Activated T-helper 1 cell treated with anti-CD3 and anti-CD28 coated beads, Interleukin-2, amount 50 U/mL, for 16 hours (primary cell): Measurements from ENCODE around the gene PSMD14.
"Not testable (repeated sequence)": the region's sequence is repeated elsewhere in the genome, so short reads cannot be mapped to it uniquely, and the experiment has no call there.

Experiments
- DNase-seq, 2 donors: peaks; one replicate each; pipeline ENCODE4 v3.0.0-alpha.2; 2020; ENCODE audit warnings: low read depth in 1 of 2, low spot score in 1 of 2

The PSMD14 gene

GRCh38 chr2:161335626-161336025, 27.4 kb downstream of the PSMD14 start:
- DNase-seq = no peak

GRCh38 chr2:161337247-161337646, 29.0 kb downstream of the PSMD14 start:
- DNase-seq = no peak

GRCh38 chr2:161339532-161339931, 31.3 kb downstream of the PSMD14 start:
- not testable (repeated sequence) for DNase-seq

- DNase-seq = not testable (repeated sequence)
These were observed 32.7 kb downstream of the PSMD14 start for GRCh38 chr2:161340930-161341413.

DNA sequence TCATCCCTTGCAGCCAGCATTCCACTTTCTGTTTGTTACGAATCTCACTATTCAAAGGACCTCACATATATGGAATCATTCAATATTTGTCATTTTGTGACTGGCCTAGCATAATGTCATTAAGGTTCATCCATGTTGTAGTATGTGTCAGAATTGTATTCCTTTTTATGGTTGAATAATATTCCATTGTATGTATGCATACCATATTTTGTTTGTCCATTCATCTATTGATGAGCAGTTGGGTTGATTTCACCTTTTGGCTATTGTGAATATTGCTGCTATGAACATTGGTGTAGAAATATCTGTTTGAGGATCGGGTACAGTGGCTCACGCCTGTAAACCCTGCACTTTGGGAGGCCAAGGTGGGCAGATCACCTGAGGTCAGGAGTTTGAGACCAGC, 35.0 kb downstream of the PSMD14 start:
- DNase-seq = no peak

- DNase-seq = no peak
These were observed 36.5 kb downstream of the PSMD14 start for GRCh38 chr2:161344692-161345091.

- DNase-seq = no peak
These were observed 43.5 kb downstream of the PSMD14 start for GRCh38 chr2:161351678-161352077.

DNA sequence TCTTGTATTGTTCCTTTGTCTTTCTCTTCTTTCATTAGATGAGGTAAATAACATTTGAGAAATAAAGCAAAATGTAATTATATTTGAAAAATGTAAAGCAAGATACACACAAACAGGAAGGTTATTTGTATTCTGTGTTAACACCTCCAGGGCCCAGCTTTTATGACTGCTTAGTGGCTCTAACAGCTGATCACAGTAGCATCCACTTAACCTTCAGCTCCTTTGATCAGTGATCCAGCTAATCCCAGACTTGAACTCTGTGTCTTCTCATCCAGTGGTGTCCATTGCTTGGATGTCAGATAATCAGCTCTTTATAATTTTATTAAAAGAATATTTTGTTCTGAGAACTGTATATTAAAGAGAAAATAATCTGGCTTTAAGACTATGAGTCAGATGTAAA, 44.5 kb downstream of the PSMD14 start:
- DNase-seq = no peak

GRCh38 chr2:161353543-161353942, 45.3 kb downstream of the PSMD14 start:
- DNase-seq = no peak

GRCh38 chr2:161354106-161354505, 45.9 kb downstream of the PSMD14 start:
- DNase-seq = no peak

GRCh38 chr2:161355106-161355505, 46.9 kb downstream of the PSMD14 start:
- DNase-seq = no peak

GRCh38 chr2:161355983-161356382, 47.8 kb downstream of the PSMD14 start:
- DNase-seq = no peak

DNA sequence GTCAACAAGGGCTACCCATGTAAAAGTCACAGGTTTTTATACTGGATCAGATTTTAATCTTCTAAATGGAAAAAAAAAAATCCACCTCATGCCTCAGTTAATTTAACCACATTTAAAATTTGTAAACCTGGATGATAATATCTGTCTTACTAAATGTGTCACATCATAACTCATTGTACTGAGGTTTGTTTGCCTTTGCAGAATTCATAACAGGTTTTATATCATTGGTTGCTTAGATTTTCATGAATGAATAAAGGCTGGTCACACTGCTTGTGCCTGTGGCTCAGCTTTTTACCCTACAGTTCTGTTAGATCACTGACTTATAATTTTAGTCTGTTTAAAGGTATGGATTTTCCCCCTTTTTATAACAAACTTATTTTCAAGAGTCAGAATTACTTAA, 48.9 kb downstream of the PSMD14 start:
- DNase-seq = no peak

- DNase-seq = no peak
These were observed 50.6 kb downstream of the PSMD14 start for GRCh38 chr2:161358838-161359237.

DNA sequence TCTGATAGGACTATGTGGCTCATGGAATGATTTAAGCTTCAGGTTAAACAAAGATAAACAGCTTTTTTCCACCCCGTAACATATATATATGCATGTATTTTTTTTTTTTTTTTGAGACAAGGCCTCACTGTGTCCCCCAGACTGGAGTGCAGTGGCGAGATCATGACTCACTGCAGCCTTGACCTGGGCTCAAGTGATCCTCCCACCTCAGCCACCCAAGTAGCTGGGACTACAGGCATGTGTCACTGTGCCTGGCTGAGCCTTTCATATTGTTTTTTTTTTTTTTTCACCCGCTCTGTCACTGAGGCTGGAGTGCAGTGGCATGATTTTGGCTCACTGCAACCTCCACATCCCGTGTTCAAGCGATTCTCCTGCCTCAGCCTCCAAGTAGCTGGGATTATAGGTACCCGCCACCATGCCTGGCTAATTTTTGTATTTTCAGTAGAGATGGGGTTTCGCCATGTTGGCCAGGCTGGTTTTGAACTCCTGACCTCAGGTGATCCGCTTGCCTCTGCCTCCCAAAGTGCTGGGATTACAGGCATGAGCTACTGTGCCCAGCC, 52.0 kb downstream of the PSMD14 start:
- DNase-seq = not testable (repeated sequence)

DNA sequence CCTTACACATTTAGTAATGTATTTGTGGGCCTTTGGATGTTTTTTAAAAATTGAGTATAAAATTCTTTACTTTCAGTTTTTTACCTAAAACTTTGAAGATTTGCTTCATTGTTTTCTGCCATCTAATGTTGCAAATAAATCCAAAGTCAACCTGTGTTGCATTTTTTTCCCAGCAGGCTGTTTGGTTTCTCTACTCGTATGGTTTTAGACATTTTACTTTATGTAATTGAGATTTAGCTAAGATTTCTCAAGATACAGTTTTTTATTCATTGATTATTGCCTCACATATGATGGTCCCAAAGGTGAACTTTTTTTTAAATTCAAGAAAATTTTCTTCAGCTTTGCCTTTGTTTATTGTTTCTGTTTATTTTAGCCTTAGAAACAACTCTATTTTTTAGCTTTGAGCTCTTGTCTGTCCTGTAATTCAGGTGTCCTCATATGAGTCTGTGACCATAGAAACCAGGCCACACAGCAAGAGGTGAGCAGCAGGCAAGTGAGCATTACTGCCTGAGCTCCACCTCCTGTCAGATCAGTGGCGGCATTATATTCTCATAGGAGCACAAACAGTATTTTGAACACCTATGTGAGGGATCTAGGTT, 54.4 kb downstream of the PSMD14 start:
- no peak for DNase-seq

DNA sequence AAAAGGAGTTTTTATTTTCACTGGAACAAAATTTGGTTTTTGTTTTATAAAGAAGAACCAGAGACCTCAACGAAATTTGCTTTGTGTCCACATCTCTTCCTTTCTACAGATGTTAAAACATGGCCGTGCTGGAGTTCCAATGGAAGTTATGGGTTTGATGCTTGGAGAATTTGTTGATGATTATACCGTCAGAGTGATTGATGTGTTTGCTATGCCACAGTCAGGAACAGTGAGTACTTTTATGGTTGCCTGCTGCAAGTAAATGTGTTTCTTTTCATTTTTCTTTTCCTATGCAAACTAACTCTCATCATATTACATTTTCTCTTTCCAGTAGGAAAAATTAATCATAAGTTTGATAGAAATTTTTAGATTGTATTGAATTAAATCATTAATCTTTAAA, 59.5 kb downstream of the PSMD14 start:
- no peak for DNase-seq

DNA sequence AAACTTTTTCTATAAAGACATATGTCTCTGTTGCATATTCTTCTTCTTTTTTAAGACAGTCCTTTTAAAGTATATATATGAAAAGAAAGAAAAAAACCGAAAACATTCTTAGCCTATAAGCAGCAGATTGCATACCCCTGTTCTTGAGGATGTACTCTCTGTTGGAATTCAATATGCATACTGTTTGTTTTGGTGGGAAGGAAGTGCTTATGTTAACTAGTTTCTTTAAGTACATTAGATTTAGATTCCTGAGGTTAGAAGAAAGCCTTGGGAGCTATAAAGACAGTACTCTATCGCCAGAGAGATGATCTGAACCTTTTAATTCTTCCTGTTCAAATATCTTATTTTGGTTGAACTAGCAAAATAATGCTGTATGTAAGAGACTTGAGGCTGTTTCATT, 61.1 kb downstream of the PSMD14 start:
- DNase-seq = no peak

- DNase-seq = no peak
These were observed 62.8 kb downstream of the PSMD14 start for GRCh38 chr2:161370981-161371380.

DNA sequence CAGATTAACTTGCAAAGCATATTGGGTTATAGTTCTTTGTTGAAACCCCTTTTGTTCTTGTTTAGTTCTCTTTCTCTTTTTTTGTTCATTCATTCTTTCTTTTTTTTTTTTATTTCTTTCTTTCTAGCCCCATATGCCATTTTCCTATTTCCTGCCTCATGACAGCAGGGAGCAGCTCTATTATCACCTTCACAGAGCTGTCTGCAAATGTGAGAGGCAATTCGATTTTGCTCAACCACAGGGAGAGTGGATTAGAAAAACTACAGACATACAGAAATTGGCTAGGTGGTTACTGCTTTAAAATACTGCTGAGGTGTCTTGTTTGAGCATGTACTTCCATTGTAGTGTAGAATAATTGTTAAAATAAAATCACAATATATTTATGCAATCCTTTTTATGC, 63.6 kb downstream of the PSMD14 start:
- no peak for DNase-seq

DNA sequence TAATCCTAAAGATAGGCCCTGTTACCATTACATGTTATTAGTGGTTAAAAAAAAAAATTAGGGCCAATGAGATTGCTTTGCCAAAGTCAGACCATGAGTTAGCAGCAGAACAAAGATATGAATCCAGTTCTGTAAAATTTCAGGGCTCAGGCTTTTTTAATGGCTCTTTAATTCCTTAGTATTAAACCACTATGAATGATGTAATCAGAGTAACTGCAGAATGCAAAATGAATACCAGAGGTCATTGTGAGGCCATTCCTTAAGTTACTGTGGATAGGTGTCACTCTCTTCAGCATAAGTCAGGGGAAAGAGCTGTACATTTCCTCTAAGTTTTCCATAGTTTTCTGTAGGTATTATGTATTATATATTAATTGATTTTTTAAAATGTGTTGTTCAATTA, 65.7 kb downstream of the PSMD14 start:
- no peak for DNase-seq

DNA sequence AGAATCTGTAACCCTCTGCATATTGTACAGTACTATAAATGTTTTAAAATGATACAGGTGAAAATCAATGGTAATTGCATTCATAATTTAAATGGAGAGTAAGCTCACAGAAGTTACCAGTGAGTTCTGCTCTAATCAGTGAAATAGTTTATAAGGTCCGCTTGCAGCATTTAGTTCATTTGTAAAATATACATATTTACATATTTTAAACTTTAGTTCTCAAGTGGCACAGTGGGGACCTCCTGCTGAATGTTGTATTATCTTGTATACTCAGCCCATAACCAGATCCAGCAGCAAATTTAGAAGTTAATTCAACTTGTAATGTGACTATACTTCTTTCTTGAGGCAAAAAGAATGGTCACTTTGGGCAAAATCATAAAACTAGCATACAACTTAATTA, 66.2 kb downstream of the PSMD14 start:
- no peak for DNase-seq

DNA sequence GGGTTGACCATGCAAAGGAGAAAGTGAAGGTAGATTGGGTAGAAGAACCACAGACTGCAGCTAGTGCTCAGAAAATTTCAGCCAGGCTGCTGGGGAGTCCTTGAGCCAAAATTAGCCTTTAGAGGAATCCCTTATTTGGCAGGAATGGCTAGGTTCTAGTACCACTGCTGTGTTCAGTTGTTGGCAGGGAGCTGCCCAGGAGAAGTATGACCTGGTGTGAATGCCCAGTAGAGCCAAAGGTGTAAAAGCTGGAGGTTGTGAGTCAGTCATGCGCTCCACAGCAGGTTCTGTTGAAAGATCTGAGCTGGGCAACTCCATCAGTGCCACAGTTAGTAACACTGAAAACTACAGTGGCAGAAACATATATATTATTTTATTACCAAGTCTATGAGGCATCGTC, 71.5 kb downstream of the PSMD14 start:
- no peak for DNase-seq
